Effector memory CD4-positive, alpha-beta T cell (primary cell): ENCODE measurements around the gene SEC11A.
"Not testable (repeated sequence)": the region's sequence is repeated elsewhere in the genome, so short reads cannot be mapped to it uniquely, and the experiment has no call there.

Experiments
- DNase-seq, 3 donors: peaks; one replicate each; pipeline ENCODE4 v3.0.0-alpha.2; 2020
- H3K27ac ChIP-seq: 2 replicates; pipeline ENCODE4 v1.7.0; 2013; ENCODE audit warnings: mild to moderate bottlenecking, low read length, moderate library complexity; ENCODE audit not compliant: insufficient read depth, poor library complexity, severe bottlenecking
- H3K27me3 ChIP-seq: replicated peaks from 2 replicates; pipeline ENCODE4 v1.7.0; 2013; ENCODE audit warnings: mild to moderate bottlenecking, low read length; ENCODE audit not compliant: insufficient read depth, control insufficient read depth, poor library complexity, severe bottlenecking
- H3K36me3 ChIP-seq: 2 replicates; pipeline ENCODE4 v1.7.0; 2013; ENCODE audit warnings: mild to moderate bottlenecking, low read length, moderate library complexity; ENCODE audit not compliant: control insufficient read depth, insufficient read depth
- H3K4me1 ChIP-seq: 2 replicates; pipeline ENCODE4 v1.7.0; 2013; ENCODE audit warnings: low read length, mild to moderate bottlenecking; ENCODE audit not compliant: control insufficient read depth, insufficient read depth, poor library complexity, severe bottlenecking
- H3K4me3 ChIP-seq: 2 replicates; pipeline ENCODE4 v1.7.0; 2013; ENCODE audit warnings: low read length, low read depth, mild to moderate bottlenecking; ENCODE audit not compliant: insufficient read depth, poor library complexity, severe bottlenecking
- H3K9me3 ChIP-seq: 2 replicates; pipeline ENCODE4 v1.7.0; 2013; ENCODE audit warnings: mild to moderate bottlenecking, low read length, moderate library complexity; ENCODE audit not compliant: control insufficient read depth

SEC11A gene

GRCh38 chr15:84740691-84741090 lies 24.8 kb upstream of the SEC11A start:
- no peak for DNase-seq
- Histone ChIP-seq H3K4me1 (peaks cover 4% of the 10 kb centered on the region), H3K27me3 (no peaks in the 10 kb centered on the region), H3K27ac (no peak overlapping the region), H3K9me3 (no peaks in the 10 kb centered on the region), H3K4me3 (no peak overlapping the region), H3K36me3 (no peaks in the 10 kb centered on the region)

- Histone ChIP-seq H3K27ac (no peak overlapping the region), H3K4me3 (no peak overlapping the region), H3K4me1 (peaks cover 16% of the 10 kb centered on the region), H3K9me3 (no peaks in the 10 kb centered on the region), H3K36me3 (no peaks in the 10 kb centered on the region), H3K27me3 (no peaks in the 10 kb centered on the region)
- no peak for DNase-seq
Observed at GRCh38 chr15:84737005-84737404, 21.1 kb upstream of the SEC11A start.

GRCh38 chr15:84736375-84736774 lies 20.4 kb upstream of the SEC11A start:
- Histone ChIP-seq H3K4me1 (peaks cover 16% of the 10 kb centered on the region), H3K9me3 (no peaks in the 10 kb centered on the region), H3K36me3 (no peaks in the 10 kb centered on the region), H3K27ac (no peak overlapping the region), H3K4me3 (no peak overlapping the region), H3K27me3 (no peaks in the 10 kb centered on the region)
- peak; percentile 41 to 47 (median 41) for DNase-seq

- not testable (repeated sequence) for H3K36me3 ChIP-seq, H3K9me3 ChIP-seq, H3K27me3 ChIP-seq, DNase-seq
- peak overlapping the region; percentile 61 for H3K27ac ChIP-seq
- peaks cover 16% of the 10 kb centered on the region for H3K4me1 ChIP-seq
- peak overlapping the region; percentile 16 for H3K4me3 ChIP-seq
Observed at GRCh38 chr15:84735480-84736061, 19.6 kb upstream of the SEC11A start.

- Histone ChIP-seq H3K4me1 (peaks cover 16% of the 10 kb centered on the region), H3K36me3 (no peaks in the 10 kb centered on the region), H3K9me3 (no peaks in the 10 kb centered on the region), H3K27me3 (no peaks in the 10 kb centered on the region), H3K27ac (peak overlapping the region; percentile 61), H3K4me3 (peak overlapping the region; percentile 16)
- DNase-seq: peak; percentile 48 to 62 (median 61)
Observed at GRCh38 chr15:84734794-84735479, 19.0 kb upstream of the SEC11A start.

- DNase-seq: no peak
- H3K4me3 ChIP-seq: no peak overlapping the region
- H3K27ac ChIP-seq: no peak overlapping the region
- no peaks in the 10 kb centered on the region for H3K36me3 ChIP-seq
- no peaks in the 10 kb centered on the region for H3K9me3 ChIP-seq
- H3K27me3 ChIP-seq: no peaks in the 10 kb centered on the region
- H3K4me1 ChIP-seq: peaks cover 15% of the 10 kb centered on the region
Observed at GRCh38 chr15:84731774-84732173, 15.8 kb upstream of the SEC11A start.

GRCh38 chr15:84727429-84727828 lies 11.5 kb upstream of the SEC11A start:
- H3K36me3 ChIP-seq: no peaks in the 10 kb centered on the region
- H3K27me3 ChIP-seq: no peaks in the 10 kb centered on the region
- H3K9me3 ChIP-seq: no peaks in the 10 kb centered on the region
- H3K4me3 ChIP-seq: no peak overlapping the region
- no peak for DNase-seq
- peaks cover 18% of the 10 kb centered on the region for H3K4me1 ChIP-seq
- no peak overlapping the region for H3K27ac ChIP-seq

GRCh38 chr15:84725001-84725491 lies 9.1 kb upstream of the SEC11A start:
- no peak overlapping the region for H3K4me3 ChIP-seq
- H3K4me1 ChIP-seq: peaks cover 35% of the 10 kb centered on the region
- peak overlapping the region; percentile 48 for H3K27ac ChIP-seq
- H3K27me3 ChIP-seq: no peaks in the 10 kb centered on the region
- DNase-seq: peak in 1 of 3 donors; percentile 9
- H3K36me3 ChIP-seq: no peaks in the 10 kb centered on the region
- H3K9me3 ChIP-seq: no peaks in the 10 kb centered on the region

GRCh38 chr15:84722628-84723027 lies 6.7 kb upstream of the SEC11A start:
- Histone ChIP-seq H3K4me3 (no peak overlapping the region), H3K36me3 (no peaks in the 10 kb centered on the region), H3K4me1 (peaks cover 32% of the 10 kb centered on the region), H3K27me3 (no peaks in the 10 kb centered on the region), H3K27ac (peak overlapping the region; percentile 18), H3K9me3 (no peaks in the 10 kb centered on the region)
- no peak for DNase-seq

GRCh38 chr15:84721371-84721770 lies 5.4 kb upstream of the SEC11A start:
- no peaks in the 10 kb centered on the region for H3K9me3 ChIP-seq
- no peaks in the 10 kb centered on the region for H3K27me3 ChIP-seq
- H3K27ac ChIP-seq: peak overlapping the region; percentile 5
- no peak overlapping the region for H3K4me3 ChIP-seq
- no peak for DNase-seq
- H3K4me1 ChIP-seq: peaks cover 32% of the 10 kb centered on the region
- H3K36me3 ChIP-seq: no peaks in the 10 kb centered on the region
